HepG2 (cell line): ENCODE results near the gene FAM170A. TPM values are rescaled to one million over a fixed set of nuclear protein-coding genes. Genes with fewer than 3 reads are reported as not detected.

Experiments used
- ATAC-seq: fragments of 200-7000 bp; cut with Tn5 transposase; 3 replicates; pipeline ENCODE4 v1.9.1; 2020; ENCODE audit warnings: mild to moderate bottlenecking, moderate library complexity
- BruUV-seq: library from RNA; stranded (reverse); fragments of 400-500 nt; replicated peaks from 2 replicates; lab custom pipeline; 2021; lab: Mats Ljungman, UMichigan
- CTCF ChIA-PET: fragments of 300-600 bp; formaldehyde crosslinking; extraction: SDS; loops from one replicate; lab custom pipeline; 2021; ENCODE audit warnings: low total read pairs, inconsistent platforms, low intra/inter-chr PET ratio; lab: Yijun Ruan, JAX
- POLR2A ChIA-PET: fragments of 350-600 bp; sonication (Branson Sonifier 250); formaldehyde crosslinking; loops from one replicate; lab custom pipeline; 2020; ENCODE audit warnings: antibody characterized with exemption, inconsistent platforms; lab: Yijun Ruan, JAX
- DNase-seq: peaks from one replicate; pipeline ENCODE4 v3.0.0-alpha.2; 2015; ENCODE audit warnings: low spot score
- FAIRE-seq: peaks from 3 replicates; lab custom pipeline; 2011; peaks lifted over from hg19 to GRCh38; lab: Jason Lieb, UNC
- H2AFZ ChIP-seq: one replicate; pipeline ENCODE4 v1.6.1; 2011; ENCODE audit warnings: low read length, inconsistent platforms
- H3K27ac ChIP-seq: fragments of 300-600 bp; 3 replicates; pipeline ENCODE4 v1.8.0; 2011; ENCODE audit warnings: mixed run types, mild to moderate bottlenecking, mixed read lengths, low read length, inconsistent platforms; ENCODE audit not compliant: insufficient read depth; ENCODE audit errors: extremely low read length
- H3K27me3 ChIP-seq, 2 experiments: fragments of 200-600 bp in 1 of 2; 2 replicates in 1 of 2; 3 replicates in 1 of 2; pipeline versions ENCODE4 v1.6.0 to v1.8.0; 2011; ENCODE audit warnings: low read length in 2 of 2, mild to moderate bottlenecking in 2 of 2, moderate library complexity in 2 of 2, inconsistent platforms in 1 of 2; ENCODE audit not compliant: insufficient read depth in 2 of 2, control insufficient read depth in 1 of 2
- H3K36me3 ChIP-seq, 2 experiments: fragments of 200-600 bp in 1 of 2; replicated peaks in 1 of 2; 2 replicates in 1 of 2; 3 replicates in 1 of 2; pipeline versions ENCODE4 v1.5.1 to v1.8.0; 2011; ENCODE audit warnings: low read length in 2 of 2, inconsistent platforms in 1 of 2; ENCODE audit not compliant: insufficient read depth in 2 of 2, control insufficient read depth in 1 of 2
- H3K4me1 ChIP-seq: 2 replicates; pipeline ENCODE4 v1.5.1; 2012; ENCODE audit warnings: low read length, inconsistent platforms; ENCODE audit not compliant: insufficient read depth
- H3K4me2 ChIP-seq: 2 replicates; pipeline ENCODE4 v1.6.0; 2011; ENCODE audit warnings: low read depth, low read length, inconsistent platforms
- H3K4me3 ChIP-seq, 3 experiments: fragments of 200-600 bp in 1 of 3; sonication (generic), shearing (Covaris generic) in 1 of 3; replicated peaks in 1 of 3; 2 replicates each; pipeline ENCODE4 v1.5.1; 2011 to 2016; ENCODE audit warnings: low read length in 3 of 3, inconsistent platforms in 2 of 3, low read depth in 2 of 3, mild to moderate bottlenecking in 2 of 3, control low read depth in 1 of 3, mixed read lengths in 1 of 3; ENCODE audit not compliant: insufficient read depth in 1 of 3
- H3K79me2 ChIP-seq: one replicate; pipeline ENCODE4 v1.6.1; 2011; ENCODE audit warnings: low read length, inconsistent platforms; ENCODE audit not compliant: insufficient read depth
- H3K9ac ChIP-seq: 2 replicates; pipeline ENCODE4 v1.6.0; 2011; ENCODE audit warnings: mild to moderate bottlenecking, low read depth, low read length, inconsistent platforms; ENCODE audit not compliant: insufficient read depth
- H3K9me3 ChIP-seq: 2 replicates; pipeline ENCODE4 v1.5.1; 2012; ENCODE audit warnings: mild to moderate bottlenecking, low read length
- H4K20me1 ChIP-seq: 2 replicates; pipeline ENCODE4 v1.6.0; 2011; ENCODE audit warnings: inconsistent platforms, mild to moderate bottlenecking, low read length, moderate library complexity; ENCODE audit not compliant: insufficient read depth
- MAF1 ChIP-seq: sonication (generic); formaldehyde crosslinking; IDR thresholded peaks from 2 replicates; pipeline ENCODE4 v1.5.0; 2020; ENCODE audit warnings: missing genetic modification reagents, borderline replicate concordance
- SMARCC2 ChIP-seq: fragments of 450-650 bp; IDR thresholded peaks from 2 replicates; pipeline ENCODE4 v1.6.1; 2017; ENCODE audit warnings: antibody characterized with exemption, mild to moderate bottlenecking
- SMC3 ChIP-seq: IDR thresholded peaks from 2 replicates; pipeline ENCODE4 v1.6.1; 2011; ENCODE audit warnings: low read length, improper control_type of control experiment
- STAG1 ChIP-seq: sonication (generic); formaldehyde crosslinking; IDR thresholded peaks from 2 replicates; pipeline ENCODE4 v1.4.0; 2020; ENCODE audit warnings: missing genetic modification reagents
- ZBTB1 ChIP-seq: sonication (generic); formaldehyde crosslinking; IDR thresholded peaks from 2 replicates; pipeline ENCODE4 v1.4.0; 2020; ENCODE audit warnings: missing genetic modification reagents, borderline replicate concordance
- ZNF33A ChIP-seq: sonication (generic); formaldehyde crosslinking; IDR thresholded peaks from 2 replicates; pipeline ENCODE4 v1.5.1; 2020; ENCODE audit warnings: missing genetic modification reagents, mild to moderate bottlenecking, moderate library complexity, borderline replicate concordance
- ZNF407 ChIP-seq: sonication (generic); formaldehyde crosslinking; IDR thresholded peaks from one replicate; pipeline ENCODE4 v1.5.1; 2020; ENCODE audit warnings: mild to moderate bottlenecking, missing genetic modification reagents; ENCODE audit errors: not compliant biosample characterization
- WGBS: methylation state at CpG from one replicate; pipeline ENCODE4 v1.1.6; 2017; ENCODE audit warnings: low lambda C conversion rate; 5-methylcytosine and 5-hydroxymethylcytosine counted together
- in situ Hi-C: cut with HindIII; loops from 2 replicates; pipeline ENCODE4 v1.10.0; 2017; ENCODE audit warnings: low pct_unique_long_range_greater_than_20kb; ENCODE audit not compliant: extremely low pct_ligation_motif_present
- intact Hi-C: fragments of 100-400 bp; cut with micrococcal nuclease; formaldehyde crosslinking; loops from one replicate; pipeline ENCODE4 v1.10.0; 2022; ENCODE audit not compliant: unreplicated experiment
- polyA plus RNA-seq, 8 experiments: library from polyadenylated mRNA; depleted of rRNA in 3 of 8; stranded (reverse) in 7 of 8; unstranded in 1 of 8; fragments of >200 nt; fragmentation: Illumina TruSeq in 4 of 8; extraction: Trizol in 4 of 8; gene quantifications; 2 replicates each; pipeline versions ENCODE4 v1.2.1 to v1.2.3, GENCODE V29; 2011 to 2016; ENCODE audit warnings: low read depth in 4 of 8, missing spikeins in 1 of 8, mixed read lengths in 1 of 8; ENCODE audit not compliant: insufficient read depth in 1 of 8
- total RNA-seq, 5 experiments: library from RNA; depleted of rRNA; stranded (reverse); fragments of >200 nt; fragmentation: Illumina TruSeq; extraction: Trizol; gene quantifications; 2 replicates each; pipeline ENCODE4 v1.2.3, GENCODE V29; 2016; ENCODE audit warnings: low read depth in 1 of 5

Gene FAM170A
- total and polyA plus RNA-seq, 2 of the 13 experiments (the other 11 are each of a cell fraction or from before 2014, with no cell fraction given), result 0.09 TPM; not detected in 1

DNA sequence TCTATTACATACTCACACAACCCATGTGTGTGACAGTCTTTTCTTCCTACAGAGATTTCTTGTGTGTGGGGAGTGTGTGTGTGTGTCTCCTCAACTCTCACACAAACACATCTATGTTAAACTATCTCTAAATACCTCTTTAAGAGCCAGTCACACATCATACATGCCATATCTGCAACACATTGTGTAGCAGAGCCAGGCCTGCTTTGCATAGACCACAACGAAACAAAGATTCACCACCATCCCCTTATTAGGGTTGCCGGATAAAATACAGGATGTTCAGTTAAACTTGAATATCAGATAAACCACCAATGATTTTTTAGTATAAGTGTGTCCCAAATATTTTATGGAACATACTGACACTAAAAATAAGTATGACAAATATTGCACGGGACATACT, 2.3 kb downstream of the FAM170A start:
- Histone ChIP-seq H3K9ac (no peak overlapping the region), H3K9me3 (no peaks in the 10 kb centered on the region), H3K4me1 (no peaks in the 10 kb centered on the region), H2AFZ (no peak overlapping the region), H3K27ac (no peak overlapping the region), H3K27me3 (peaks cover 0 to 6% of the 10 kb centered on the region in 2 experiments; a peak in 1 of 5 replicates), H4K20me1 (no peaks in the 10 kb centered on the region), H3K36me3 (no peaks in the 10 kb centered on the region), H3K4me2 (no peak overlapping the region), H3K4me3 (no peak overlapping the region), H3K79me2 (no peaks in the 10 kb centered on the region)
- TF ChIP-seq ZBTB1 (CRISPR knock-in tag), result no peak
- TF ChIP-seq ZNF33A (CRISPR knock-in tag), result no peak
- no peak for TF ChIP-seq MAF1 (CRISPR knock-in tag)
- TF ChIP-seq SMC3, result no peak
- TF ChIP-seq STAG1 (CRISPR knock-in tag), result no peak
- TF ChIP-seq ZNF407 (CRISPR knock-in tag), result no peak
- no peak for TF ChIP-seq SMARCC2
- BruUV-seq, result no TSS peak
- ChIA-PET CTCF (no interaction called here), POLR2A (no interaction called here)
- WGBS, result 20% methylated on average over 3 of the region's 3 CpGs
- DNase-seq, result no peak
- FAIRE-seq, result no peak
- intact Hi-C loops (no loop called here), in situ Hi-C loops (no loop called here)
- no peak for ATAC-seq
